T-helper 1 cell treated with Interleukin-12 subunit alpha and Interleukin-12 subunit beta and Interleukin-4 antibody, amounts not matched to agents 30 μg/mL and 1 μg/mL, for 36 hours (primary cell): ENCODE data around the gene LRRTM4.

ENCODE experiments used
- H3K27ac Mint-ChIP-seq: one replicate; pipeline ENCODE4 v1.8.0; 2021; ENCODE audit warnings: mild to moderate bottlenecking, mixed read lengths
- H3K27me3 Mint-ChIP-seq: one replicate; pipeline ENCODE4 v1.8.0; 2021; ENCODE audit warnings: low read depth, mixed read lengths
- H3K36me3 Mint-ChIP-seq: one replicate; pipeline ENCODE4 v1.8.0; 2021; ENCODE audit warnings: low read depth, mixed read lengths
- H3K4me1 Mint-ChIP-seq: one replicate; pipeline ENCODE4 v1.8.0; 2021; ENCODE audit warnings: low read depth, mixed read lengths
- H3K4me3 Mint-ChIP-seq: one replicate; pipeline ENCODE4 v1.8.0; 2021; ENCODE audit warnings: mild to moderate bottlenecking, moderate library complexity, mixed read lengths
- H3K9me3 Mint-ChIP-seq: one replicate; pipeline ENCODE4 v1.8.0; 2021; ENCODE audit warnings: mixed read lengths

LRRTM4 gene

GRCh38 chr2:77314721-77315120 is 207.5 kb downstream of the LRRTM4 start:
- H3K4me3 Mint-ChIP-seq: no peak overlapping the region
- no peaks in the 10 kb centered on the region for H3K27me3 Mint-ChIP-seq
- H3K9me3 Mint-ChIP-seq: peaks cover 29% of the 10 kb centered on the region
- no peak overlapping the region for H3K27ac Mint-ChIP-seq
- H3K4me1 Mint-ChIP-seq: no peaks in the 10 kb centered on the region
- H3K36me3 Mint-ChIP-seq: no peaks in the 10 kb centered on the region

- H3K27me3 Mint-ChIP-seq: no peaks in the 10 kb centered on the region
- peaks cover 14% of the 10 kb centered on the region for H3K9me3 Mint-ChIP-seq
- H3K36me3 Mint-ChIP-seq: no peaks in the 10 kb centered on the region
- H3K4me3 Mint-ChIP-seq: no peak overlapping the region
- no peak overlapping the region for H3K27ac Mint-ChIP-seq
- no peaks in the 10 kb centered on the region for H3K4me1 Mint-ChIP-seq
These were observed 211.8 kb downstream of the LRRTM4 start for GRCh38 chr2:77310416-77310815.

- peaks cover 14% of the 10 kb centered on the region for H3K9me3 Mint-ChIP-seq
- H3K4me3 Mint-ChIP-seq: no peak overlapping the region
- H3K27me3 Mint-ChIP-seq: no peaks in the 10 kb centered on the region
- no peaks in the 10 kb centered on the region for H3K4me1 Mint-ChIP-seq
- no peaks in the 10 kb centered on the region for H3K36me3 Mint-ChIP-seq
- no peak overlapping the region for H3K27ac Mint-ChIP-seq
These were observed 212.5 kb downstream of the LRRTM4 start for GRCh38 chr2:77309725-77310124.

GRCh38 chr2:77301441-77301840 is 220.7 kb downstream of the LRRTM4 start:
- Mint-ChIP-seq H3K27me3 (no peaks in the 10 kb centered on the region), H3K9me3 (peaks cover 6% of the 10 kb centered on the region), H3K27ac (no peak overlapping the region), H3K4me3 (no peak overlapping the region), H3K36me3 (no peaks in the 10 kb centered on the region), H3K4me1 (no peaks in the 10 kb centered on the region)

GRCh38 chr2:77296791-77297190 is 225.4 kb downstream of the LRRTM4 start:
- no peaks in the 10 kb centered on the region for H3K36me3 Mint-ChIP-seq
- no peak overlapping the region for H3K4me3 Mint-ChIP-seq
- no peak overlapping the region for H3K27ac Mint-ChIP-seq
- H3K4me1 Mint-ChIP-seq: no peaks in the 10 kb centered on the region
- H3K27me3 Mint-ChIP-seq: no peaks in the 10 kb centered on the region
- H3K9me3 Mint-ChIP-seq: peaks cover 6% of the 10 kb centered on the region

GRCh38 chr2:77294474-77294873 is 227.7 kb downstream of the LRRTM4 start:
- Mint-ChIP-seq H3K27me3 (no peaks in the 10 kb centered on the region), H3K9me3 (peaks cover 6% of the 10 kb centered on the region), H3K36me3 (no peaks in the 10 kb centered on the region), H3K27ac (no peak overlapping the region), H3K4me3 (no peak overlapping the region), H3K4me1 (no peaks in the 10 kb centered on the region)

- H3K4me3 Mint-ChIP-seq: no peak overlapping the region
- no peaks in the 10 kb centered on the region for H3K4me1 Mint-ChIP-seq
- no peaks in the 10 kb centered on the region for H3K36me3 Mint-ChIP-seq
- H3K27ac Mint-ChIP-seq: no peak overlapping the region
- H3K27me3 Mint-ChIP-seq: no peaks in the 10 kb centered on the region
- peaks cover 9% of the 10 kb centered on the region for H3K9me3 Mint-ChIP-seq
These were observed 237.8 kb downstream of the LRRTM4 start for GRCh38 chr2:77284353-77284752.

GRCh38 chr2:77271262-77271661 is 250.9 kb downstream of the LRRTM4 start:
- H3K9me3 Mint-ChIP-seq: peaks cover 10% of the 10 kb centered on the region

GRCh38 chr2:77270433-77270832 is 251.7 kb downstream of the LRRTM4 start:
- Mint-ChIP-seq H3K27me3 (no peaks in the 10 kb centered on the region), H3K4me1 (no peaks in the 10 kb centered on the region), H3K36me3 (no peaks in the 10 kb centered on the region), H3K4me3 (no peak overlapping the region), H3K27ac (no peak overlapping the region), H3K9me3 (peaks cover 7% of the 10 kb centered on the region)

More at GRCh38 chr2:77271262-77271661, 250.9 kb downstream of the LRRTM4 start:
- Mint-ChIP-seq H3K36me3 (no peaks in the 10 kb centered on the region), H3K27ac (no peak overlapping the region), H3K27me3 (no peaks in the 10 kb centered on the region), H3K4me1 (no peaks in the 10 kb centered on the region), H3K4me3 (no peak overlapping the region)

GRCh38 chr2:77268626-77269025 is 253.6 kb downstream of the LRRTM4 start:
- Mint-ChIP-seq H3K4me3 (no peak overlapping the region), H3K27ac (no peak overlapping the region), H3K9me3 (peaks cover 6% of the 10 kb centered on the region), H3K36me3 (no peaks in the 10 kb centered on the region), H3K4me1 (no peaks in the 10 kb centered on the region), H3K27me3 (no peaks in the 10 kb centered on the region)

GRCh38 chr2:77232909-77233425 is 289.2 kb downstream of the LRRTM4 start:
- H3K36me3 Mint-ChIP-seq: no peaks in the 10 kb centered on the region
- no peaks in the 10 kb centered on the region for H3K4me1 Mint-ChIP-seq
- H3K27me3 Mint-ChIP-seq: no peaks in the 10 kb centered on the region
- peaks cover 4% of the 10 kb centered on the region for H3K9me3 Mint-ChIP-seq
- no peak overlapping the region for H3K27ac Mint-ChIP-seq
- H3K4me3 Mint-ChIP-seq: no peak overlapping the region

GRCh38 chr2:77228391-77228790 is 293.8 kb downstream of the LRRTM4 start:
- no peak overlapping the region for H3K27ac Mint-ChIP-seq
- H3K4me1 Mint-ChIP-seq: no peaks in the 10 kb centered on the region
- no peaks in the 10 kb centered on the region for H3K27me3 Mint-ChIP-seq

GRCh38 chr2:77210725-77211124 is 311.5 kb downstream of the LRRTM4 start:
- no peaks in the 10 kb centered on the region for H3K36me3 Mint-ChIP-seq
- peaks cover 4% of the 10 kb centered on the region for H3K9me3 Mint-ChIP-seq
- no peak overlapping the region for H3K27ac Mint-ChIP-seq
- H3K4me1 Mint-ChIP-seq: no peaks in the 10 kb centered on the region
- no peak overlapping the region for H3K4me3 Mint-ChIP-seq
- H3K27me3 Mint-ChIP-seq: no peaks in the 10 kb centered on the region

More at GRCh38 chr2:77228391-77228790, 293.8 kb downstream of the LRRTM4 start:
- H3K9me3 Mint-ChIP-seq: no peaks in the 10 kb centered on the region
- no peaks in the 10 kb centered on the region for H3K36me3 Mint-ChIP-seq
- H3K4me3 Mint-ChIP-seq: no peak overlapping the region

- Mint-ChIP-seq H3K27ac (no peak overlapping the region), H3K9me3 (peaks cover 17% of the 10 kb centered on the region), H3K4me3 (no peak overlapping the region), H3K36me3 (no peaks in the 10 kb centered on the region), H3K27me3 (no peaks in the 10 kb centered on the region), H3K4me1 (no peaks in the 10 kb centered on the region)
These were observed 314.8 kb downstream of the LRRTM4 start for GRCh38 chr2:77207331-77207730.

- H3K4me3 Mint-ChIP-seq: no peak overlapping the region
- H3K9me3 Mint-ChIP-seq: peaks cover 17% of the 10 kb centered on the region
- no peaks in the 10 kb centered on the region for H3K4me1 Mint-ChIP-seq
- H3K27me3 Mint-ChIP-seq: no peaks in the 10 kb centered on the region
- no peak overlapping the region for H3K27ac Mint-ChIP-seq
- H3K36me3 Mint-ChIP-seq: no peaks in the 10 kb centered on the region
These were observed 320.4 kb downstream of the LRRTM4 start for GRCh38 chr2:77201755-77202154.

- Mint-ChIP-seq H3K4me1 (no peaks in the 10 kb centered on the region), H3K4me3 (no peak overlapping the region), H3K36me3 (no peaks in the 10 kb centered on the region), H3K9me3 (peaks cover 12% of the 10 kb centered on the region), H3K27ac (no peak overlapping the region), H3K27me3 (no peaks in the 10 kb centered on the region)
These were observed 322.8 kb downstream of the LRRTM4 start for GRCh38 chr2:77199411-77199810.
